NCI-H1436 (cell line): ENCODE data around the gene GOLGA8A.
A peak's percentile ranks its signal among the peaks of the same experiment; 100 is the strongest.
"Not testable (repeated sequence)": the region's sequence is repeated elsewhere in the genome, so short reads cannot be mapped to it uniquely, and the experiment has no call there.

ENCODE experiments used
- DNase-seq: peaks from one replicate; lab custom pipeline; 2025; lab: John Stamatoyannopoulos, UW

GOLGA8A gene, protein sequence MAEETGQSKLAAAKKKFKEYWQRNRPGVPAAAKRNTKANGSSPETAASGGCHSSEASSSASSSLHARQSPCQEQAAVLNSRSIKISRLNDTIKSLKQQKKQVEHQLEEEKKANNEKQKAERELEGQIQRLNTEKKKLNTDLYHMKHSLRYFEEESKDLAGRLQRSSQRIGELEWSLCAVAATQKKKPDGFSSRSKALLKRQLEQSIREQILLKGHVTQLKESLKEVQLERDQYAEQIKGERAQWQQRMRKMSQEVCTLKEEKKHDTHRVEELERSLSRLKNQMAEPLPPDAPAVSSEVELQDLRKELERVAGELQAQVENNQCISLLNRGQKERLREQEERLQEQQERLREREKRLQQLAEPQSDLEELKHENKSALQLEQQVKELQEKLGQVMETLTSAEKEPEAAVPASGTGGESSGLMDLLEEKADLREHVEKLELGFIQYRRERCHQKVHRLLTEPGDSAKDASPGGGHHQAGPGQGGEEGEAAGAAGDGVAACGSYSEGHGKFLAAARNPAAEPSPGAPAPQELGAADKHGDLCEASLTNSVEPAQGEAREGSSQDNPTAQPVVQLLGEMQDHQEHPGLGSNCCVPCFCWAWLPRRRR

GRCh38 chr15:34437687-34438086 lies at the start of gene GOLGA8A:
Gene GOLGA8A, minus strand, starts transcription at chr15:34437808. Its CDS starts 48,117 bp downstream, at chr15:34389691.
- DNase-seq, result peak; percentile 35

GRCh38 chr15:34483644-34484043 lies 46.0 kb upstream of the GOLGA8A start:
- DNase-seq, result no peak

GRCh38 chr15:34481370-34481769 lies 43.8 kb upstream of the GOLGA8A start:
- DNase-seq, result no peak

DNA sequence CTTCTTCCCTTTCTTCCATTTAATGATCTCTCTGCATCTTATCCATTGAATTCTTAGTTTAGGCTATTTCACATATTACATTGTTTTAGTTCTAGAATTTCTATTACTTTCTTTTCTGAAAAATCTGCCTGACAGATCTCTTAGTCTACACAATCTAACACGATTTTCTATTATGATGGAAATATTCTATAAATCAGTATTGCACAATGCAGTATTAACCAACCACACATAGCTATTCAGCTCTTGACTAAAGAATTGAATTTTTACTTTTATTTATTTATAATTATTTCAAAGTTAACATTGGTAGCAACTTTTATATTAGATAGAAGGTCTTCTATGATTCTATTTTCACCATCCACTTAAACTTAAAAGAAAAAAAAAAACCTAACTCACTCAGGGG lies 36.2 kb upstream of the GOLGA8A start:
- no peak for DNase-seq

- DNase-seq, result no peak
Measured at GRCh38 chr15:34472947-34473346, 35.3 kb upstream of the GOLGA8A start.

GRCh38 chr15:34470892-34471291 lies 33.3 kb upstream of the GOLGA8A start:
- no peak for DNase-seq

DNA sequence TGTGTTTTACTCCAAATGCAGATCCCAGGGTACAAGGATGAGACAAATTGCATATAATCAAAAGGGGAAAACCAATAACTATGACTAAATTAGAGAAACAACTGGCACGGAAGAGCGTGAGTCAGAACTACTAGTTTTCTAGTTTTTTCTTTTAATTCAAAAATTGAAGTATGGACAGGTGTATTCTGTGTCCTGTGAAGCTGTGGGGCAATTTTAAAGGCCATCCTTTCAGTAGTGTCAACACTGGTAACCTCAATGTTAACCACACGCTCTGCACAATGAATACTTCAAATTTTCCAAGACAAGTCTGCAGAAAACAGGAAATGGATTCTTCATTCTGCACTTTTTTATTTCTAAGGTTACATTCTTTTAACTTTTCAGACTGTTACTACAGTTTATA lies 32.5 kb upstream of the GOLGA8A start:
- no peak for DNase-seq

DNA sequence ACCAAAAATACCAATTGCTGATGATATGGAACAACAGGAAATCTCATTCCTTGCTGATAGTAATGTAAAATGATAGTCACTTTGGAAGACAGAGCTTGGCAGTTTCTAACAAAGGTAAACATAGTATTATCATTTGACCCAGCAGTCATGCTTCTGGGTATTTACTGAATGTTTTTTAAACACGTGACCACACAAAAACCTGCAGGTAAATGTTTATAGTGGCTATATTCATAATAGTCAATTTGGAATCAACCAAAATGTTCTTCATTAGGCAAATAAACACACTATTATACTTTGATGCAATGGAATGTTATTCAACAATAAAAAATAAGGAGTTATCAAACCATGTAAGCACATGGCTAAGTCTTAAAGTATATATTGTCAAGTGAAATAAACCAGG lies 24.1 kb upstream of the GOLGA8A start:
- DNase-seq, result no peak

- no peak for DNase-seq
Measured at GRCh38 chr15:34460451-34460850, 22.8 kb upstream of the GOLGA8A start.

DNA sequence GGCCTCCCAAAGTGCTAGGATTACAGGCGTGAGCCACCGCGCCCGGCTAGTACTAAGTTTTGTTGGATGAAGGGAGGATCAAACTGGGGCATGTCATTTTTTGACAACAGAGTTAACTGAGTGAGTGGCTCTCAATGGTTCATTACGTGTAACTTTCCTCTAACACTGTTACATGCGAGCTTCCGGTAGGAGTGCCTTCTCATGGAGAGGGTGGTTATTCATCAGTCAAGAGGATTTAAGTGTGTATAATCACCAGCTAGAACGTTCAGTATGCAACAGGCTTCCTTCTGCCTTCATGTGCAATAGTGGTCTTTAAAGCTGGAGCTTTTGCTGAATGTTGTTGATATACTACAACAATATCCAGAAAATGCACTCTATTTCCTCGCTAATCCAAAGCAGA lies 19.1 kb upstream of the GOLGA8A start:
- DNase-seq, result peak; percentile 9

DNA sequence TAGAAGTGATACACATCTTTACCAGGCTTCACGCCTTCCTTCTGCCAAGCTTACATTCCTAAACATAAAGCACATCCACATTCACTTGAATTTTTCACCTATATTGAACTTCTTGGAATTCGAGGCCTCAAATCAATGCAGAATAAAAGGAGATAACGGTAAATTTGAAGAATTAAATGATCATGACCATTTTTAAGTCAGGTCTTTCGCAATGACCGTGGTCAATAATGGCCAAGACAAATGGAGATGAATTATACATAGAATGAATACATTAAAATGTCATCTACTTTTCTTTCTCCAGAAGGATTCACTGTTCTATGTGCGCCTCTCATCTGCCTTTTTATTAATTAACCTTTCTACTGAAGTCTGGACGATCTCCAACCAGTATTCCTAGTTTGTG lies 5.3 kb upstream of the GOLGA8A start:
- DNase-seq, result no peak

- no peak for DNase-seq
Measured at GRCh38 chr15:34439878-34440277, 2.3 kb upstream of the GOLGA8A start.

DNA sequence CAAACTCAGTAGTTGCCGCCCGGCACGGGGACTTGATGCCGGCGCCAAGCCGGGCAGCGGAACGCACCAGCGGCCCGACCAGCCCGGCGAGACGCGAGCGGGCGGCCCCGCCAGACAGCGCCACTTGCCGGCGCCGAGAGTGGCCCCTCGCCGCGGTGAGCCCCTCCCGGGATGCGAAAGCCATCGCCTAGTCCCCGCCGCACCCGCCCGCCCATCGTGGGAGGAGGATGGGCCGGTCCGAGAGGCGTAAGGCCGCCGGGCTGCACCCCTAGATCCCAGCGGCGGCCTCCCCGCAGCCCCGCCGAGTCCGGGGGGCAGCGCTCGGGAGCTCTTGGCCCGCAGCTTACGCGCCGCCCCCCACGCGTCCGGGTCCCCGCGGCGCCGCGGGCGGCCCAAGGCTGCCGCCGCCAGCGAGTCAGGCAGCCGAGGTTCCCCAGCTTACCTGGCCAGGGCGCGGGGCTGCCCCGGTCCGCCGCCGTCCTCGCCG lies 609 bp downstream of the GOLGA8A start:
- no peak for DNase-seq

DNA sequence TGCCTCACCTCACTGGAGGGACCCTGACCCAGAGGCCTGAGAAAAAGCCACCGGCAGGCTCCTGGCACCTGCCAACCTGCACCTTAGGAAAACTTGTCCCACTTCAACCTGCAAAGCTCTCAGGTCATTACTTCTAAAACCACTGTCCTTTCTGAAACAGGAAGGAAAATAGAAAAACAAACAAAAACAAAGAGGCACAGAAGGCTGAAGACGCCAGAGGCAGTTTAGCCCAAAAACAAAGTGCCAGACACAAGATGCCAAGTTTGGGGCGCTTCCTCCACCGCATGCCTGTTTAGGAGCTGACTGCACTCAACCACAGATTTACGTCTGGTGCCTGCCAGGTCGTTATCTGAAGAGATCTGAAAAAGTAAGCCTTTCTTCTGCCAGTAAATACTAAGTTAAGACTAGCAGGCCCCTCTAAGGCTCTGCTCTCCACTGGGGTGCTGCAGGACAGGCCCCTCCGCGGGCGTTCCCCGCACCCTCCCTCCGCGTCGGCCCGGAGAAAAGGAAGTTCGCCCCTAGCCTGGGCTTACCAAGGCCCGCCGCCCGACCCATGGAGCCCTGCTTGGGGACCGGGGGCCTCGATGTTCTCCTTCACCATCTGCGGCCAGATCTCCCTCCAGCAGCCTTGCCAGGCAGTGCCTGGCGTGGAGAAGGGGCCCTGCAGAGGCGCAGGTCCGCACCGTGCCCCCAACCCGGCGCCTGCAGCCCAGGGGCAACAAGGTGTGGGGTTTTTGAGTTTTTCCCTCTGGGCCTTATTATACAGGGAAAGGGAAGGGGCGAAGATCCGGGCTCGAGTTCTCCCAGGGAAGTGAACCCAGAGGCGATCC lies 1.3 kb downstream of the GOLGA8A start:
- no peak for DNase-seq

DNA sequence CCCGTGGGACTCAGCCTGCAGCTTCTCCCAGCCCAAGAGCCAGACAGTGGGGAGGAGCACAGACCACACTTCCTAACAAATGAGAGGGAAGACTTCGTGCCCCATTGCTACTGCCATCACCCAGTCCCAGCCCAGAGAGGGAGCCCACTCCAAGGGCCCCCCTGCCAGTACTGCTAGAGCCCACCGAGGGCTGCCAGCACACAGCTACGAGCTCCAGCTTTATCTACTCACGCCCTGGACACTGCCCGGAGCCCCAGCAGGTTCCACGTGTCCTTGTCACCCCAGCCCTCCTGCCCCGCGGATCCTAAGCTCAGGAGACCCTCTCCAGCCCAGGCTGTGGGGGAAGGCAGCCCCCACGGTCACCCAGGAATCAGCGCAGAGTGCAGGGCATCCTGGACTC lies 1.9 kb downstream of the GOLGA8A start:
- DNase-seq, result no peak

DNA sequence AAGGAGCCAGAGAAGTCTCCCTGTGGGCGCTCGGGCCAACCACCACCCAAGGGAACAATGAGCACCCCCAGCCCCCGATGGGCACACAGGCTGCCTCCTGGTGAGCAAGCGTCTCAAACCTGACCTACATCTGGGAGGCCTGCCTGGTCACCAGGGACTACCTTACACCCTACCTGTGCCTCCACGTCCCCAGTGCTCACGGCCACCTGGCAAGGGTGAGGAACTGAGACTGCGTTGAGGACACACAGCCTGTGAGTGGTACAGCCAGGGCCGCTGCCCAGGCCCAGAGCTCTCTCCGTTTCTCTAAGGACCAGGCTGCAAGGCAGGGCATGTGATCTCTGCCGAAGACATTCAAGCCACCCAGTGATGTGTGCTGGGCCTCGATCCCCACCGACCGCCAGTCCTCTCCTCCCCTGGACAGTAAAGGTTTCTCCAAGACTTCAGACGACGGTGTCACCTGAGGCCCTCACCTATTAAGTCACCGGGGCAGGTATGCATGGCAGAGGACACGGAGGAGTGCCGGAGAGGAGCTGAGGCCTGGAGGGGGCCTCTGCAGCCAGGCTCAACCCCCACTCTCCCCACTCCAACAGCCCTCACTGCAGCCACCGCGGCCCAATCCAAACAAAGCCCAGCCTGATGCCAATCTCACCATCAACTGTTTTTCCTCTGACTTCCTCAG lies 2.8 kb downstream of the GOLGA8A start:
- DNase-seq, result no peak

DNA sequence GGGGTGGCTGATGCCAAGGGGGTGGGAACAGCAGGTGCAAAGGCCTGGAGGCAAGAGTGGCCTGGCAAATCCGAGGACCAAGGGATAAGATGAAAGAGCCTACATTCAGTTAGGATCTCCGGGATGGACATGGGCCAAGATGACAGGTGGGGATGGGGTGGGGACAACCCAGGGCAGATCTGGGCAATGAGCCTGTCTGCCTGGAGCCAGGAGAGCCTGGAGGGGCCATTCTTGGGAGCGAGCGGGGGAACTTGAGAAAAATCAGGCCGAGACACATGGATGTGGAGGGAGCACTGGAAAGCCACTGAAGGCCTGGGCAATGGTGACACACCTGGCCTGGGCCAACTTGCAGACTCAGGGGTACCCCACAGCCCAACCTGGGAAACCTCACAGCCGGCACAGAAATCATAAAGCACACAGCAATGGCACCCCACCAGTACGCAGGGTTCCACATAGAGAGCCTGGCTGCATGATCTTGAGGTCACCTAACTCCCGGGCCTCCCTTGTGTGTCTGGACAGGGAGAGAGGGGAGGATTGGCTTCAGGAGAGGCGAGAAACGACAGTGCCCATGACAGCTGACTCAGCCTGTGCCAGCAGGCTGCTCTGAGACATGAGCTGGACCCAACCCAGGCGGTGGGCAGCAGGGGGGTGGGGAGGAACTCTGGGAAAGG lies 3.5 kb downstream of the GOLGA8A start:
- DNase-seq, result not testable (repeated sequence)

DNA sequence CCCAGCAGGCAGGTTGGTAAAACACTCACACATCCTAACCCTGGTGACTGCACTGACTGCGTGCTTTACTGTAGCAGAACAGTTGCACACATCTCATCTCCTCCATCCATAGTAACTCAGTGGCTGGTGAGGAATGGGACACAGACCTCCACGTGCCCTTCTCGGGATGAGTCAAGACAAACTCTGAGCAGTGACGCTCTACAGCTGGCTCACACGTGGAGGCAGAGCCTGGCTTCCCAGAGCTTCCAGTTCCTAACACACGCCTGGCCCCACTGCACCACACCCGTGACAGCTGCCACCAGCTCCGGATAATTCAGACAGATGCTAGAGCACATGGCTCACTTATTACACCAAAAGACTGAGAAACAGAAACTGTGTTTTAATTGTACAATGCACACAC lies 7.0 kb downstream of the GOLGA8A start:
- DNase-seq, result not testable (repeated sequence)

DNA sequence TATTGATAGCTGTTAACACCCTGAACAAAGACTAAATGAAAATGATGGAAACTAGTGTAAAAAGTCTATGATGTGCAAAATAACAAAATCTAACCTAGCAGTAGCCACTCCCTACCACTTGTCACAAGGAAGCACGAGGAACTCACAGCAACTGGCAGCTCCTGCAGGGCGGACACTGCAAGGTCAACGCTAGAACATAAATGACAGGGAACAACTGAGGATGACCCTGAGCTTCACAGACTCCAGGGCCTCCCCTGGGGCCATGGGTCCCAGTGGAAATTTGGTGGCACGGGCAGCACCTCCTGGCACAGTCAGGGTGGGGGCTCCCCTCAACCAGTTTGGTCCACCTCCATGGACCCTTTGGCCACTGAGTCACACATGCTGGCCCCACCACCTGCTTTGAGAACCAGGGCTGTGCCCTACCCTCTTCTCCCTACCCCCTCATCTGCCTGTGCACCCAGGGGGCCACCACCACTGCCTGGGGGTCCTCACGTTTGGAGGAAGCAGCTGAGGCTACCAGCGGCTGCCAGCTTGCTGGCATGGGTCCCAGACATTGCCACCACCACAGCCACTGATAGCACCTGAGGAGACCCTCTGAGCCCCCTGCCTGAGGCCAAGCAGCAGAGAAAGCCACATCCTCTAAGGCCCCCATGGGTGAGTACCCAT lies 14.1 kb downstream of the GOLGA8A start:
- not testable (repeated sequence) for DNase-seq

GRCh38 chr15:34420953-34421352 lies 16.7 kb downstream of the GOLGA8A start:
- not testable (repeated sequence) for DNase-seq

DNA sequence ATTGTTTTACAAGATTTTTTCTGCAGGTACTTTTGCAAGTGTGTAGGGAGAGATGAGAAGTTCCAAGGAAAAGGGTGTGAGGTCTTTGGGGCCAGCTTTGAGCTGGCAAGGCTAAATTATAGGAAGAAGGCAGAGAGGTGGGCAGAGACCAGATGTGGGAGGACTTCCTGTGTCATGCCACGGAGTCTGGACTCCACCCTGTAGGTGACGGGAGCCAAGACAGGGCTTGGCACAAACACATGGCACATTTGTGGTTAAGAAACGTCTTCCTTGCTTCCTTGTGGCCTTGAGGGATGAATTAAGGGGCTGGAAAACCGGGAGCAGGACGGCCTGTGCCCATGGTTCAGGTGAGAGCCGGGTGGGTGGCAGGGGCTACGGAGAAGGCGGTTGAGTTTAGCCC lies 19.2 kb downstream of the GOLGA8A start:
- not testable (repeated sequence) for DNase-seq
